GM18520 (cell line): ENCODE measurements around the gene SNX9.
"Not testable (repeated sequence)": the region's sequence is repeated elsewhere in the genome, so short reads cannot be mapped to it uniquely, and the experiment has no call there.

ENCODE experiments used
- ATAC-seq: cut with Tn5 transposase; IDR thresholded peaks from one replicate; pipeline ENCODE4 v1.9.1; 2021; ENCODE audit not compliant: unreplicated experiment

Gene SNX9

DNA sequence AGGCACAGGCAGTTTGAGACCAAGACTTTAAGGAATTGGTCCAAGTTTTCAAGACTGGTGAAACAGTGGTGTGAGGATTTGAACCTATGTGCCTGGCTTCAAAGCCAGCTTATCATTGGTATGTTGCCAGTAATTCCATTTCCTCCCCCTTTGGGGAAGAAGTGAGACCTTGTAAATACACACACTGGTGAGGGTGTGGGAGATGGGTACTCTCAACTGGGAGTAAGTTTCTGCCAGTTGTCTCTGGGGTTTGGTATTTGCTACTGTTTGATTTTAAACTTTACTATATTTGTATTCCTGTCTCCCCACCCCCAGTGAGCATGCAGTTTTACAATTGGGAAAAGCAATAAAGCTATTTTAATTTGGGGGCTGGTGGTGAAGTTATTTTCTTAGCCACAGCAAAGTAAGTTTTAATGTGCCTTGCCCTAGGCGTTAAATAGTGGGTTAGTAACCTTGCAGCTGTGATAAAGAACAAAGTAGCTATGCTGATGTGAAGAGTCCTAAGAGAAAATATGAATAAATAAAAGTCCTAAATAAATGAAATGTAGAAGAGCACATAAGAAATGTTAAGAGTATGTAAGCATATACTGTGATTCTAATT is 31.0 kb downstream of the SNX9 start:
- no peak for ATAC-seq

GRCh38 chr6:157855325-157855724 is 32.3 kb downstream of the SNX9 start:
- ATAC-seq = no peak

DNA sequence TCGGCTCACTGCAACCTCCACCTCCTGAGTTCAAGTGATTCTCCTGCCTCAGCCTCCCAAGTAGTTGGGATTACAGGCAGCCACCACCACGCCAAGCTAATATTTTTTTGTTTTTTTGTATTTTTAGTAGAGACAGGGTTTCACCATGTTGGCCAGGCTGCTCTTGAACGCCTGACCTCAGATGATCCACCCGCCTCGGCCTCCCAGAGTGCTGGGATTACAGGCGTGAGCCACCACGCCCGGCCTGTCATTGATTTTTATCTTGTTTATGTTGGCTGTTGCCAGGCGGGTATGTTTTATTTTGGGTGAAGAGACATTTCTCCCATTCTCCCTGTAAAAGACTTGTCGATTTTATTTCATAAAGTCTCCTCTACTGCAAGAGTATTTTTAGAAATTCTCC is 32.8 kb downstream of the SNX9 start:
- not testable (repeated sequence) for ATAC-seq

DNA sequence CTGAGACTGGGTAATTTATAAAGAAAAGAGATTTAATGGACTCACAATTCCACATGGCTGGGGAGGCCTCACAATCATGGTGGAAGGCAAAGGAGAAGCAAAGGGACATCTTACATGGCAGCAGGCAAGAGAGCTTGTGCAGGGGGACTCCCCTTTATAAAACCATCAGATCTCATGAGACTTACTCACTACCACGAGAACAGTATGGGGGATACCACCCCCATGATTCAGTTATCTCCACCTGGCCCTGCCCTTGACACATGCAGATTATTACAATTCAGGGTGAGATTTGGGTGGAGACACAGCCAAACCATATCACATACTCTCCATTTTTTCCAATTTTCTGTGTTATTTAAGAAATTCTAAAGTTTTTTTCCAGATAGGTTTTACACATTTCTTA is 35.6 kb downstream of the SNX9 start:
- not testable (repeated sequence) for ATAC-seq

DNA sequence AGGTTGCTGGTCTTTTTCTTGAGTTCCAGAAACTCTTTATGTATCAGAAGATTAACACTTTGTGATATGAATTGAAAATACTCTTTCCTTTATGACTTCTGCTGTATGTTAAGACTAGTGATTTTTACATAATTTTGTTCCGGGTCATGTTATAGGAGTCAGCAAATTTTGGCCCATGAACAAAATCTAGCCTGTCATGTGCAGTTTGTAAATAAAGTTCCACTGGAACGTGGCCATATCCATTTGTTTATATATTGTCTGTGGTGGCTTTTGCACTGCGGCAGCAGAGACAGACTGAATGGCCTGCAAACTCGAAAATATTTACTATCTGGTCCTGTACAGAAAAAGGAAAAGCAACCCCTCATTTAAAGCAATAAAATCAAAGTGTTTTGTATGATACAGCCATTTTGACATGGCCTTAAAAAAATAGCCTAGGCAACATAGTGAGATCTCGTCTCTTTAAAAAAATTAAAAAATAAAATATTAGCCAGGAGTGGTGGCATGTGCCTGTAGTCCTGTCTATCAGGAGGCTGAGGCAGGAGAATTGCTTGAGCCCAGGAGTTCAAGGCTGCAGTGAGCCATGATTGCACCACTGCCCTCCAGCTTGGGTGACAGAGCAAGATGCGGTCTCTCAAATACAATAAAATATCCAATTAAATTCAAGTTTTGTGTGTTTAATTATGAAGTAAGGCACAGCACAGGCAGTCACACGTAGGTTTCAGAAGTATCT is 36.9 kb downstream of the SNX9 start:
- no peak for ATAC-seq

GRCh38 chr6:157860505-157860991 is 37.5 kb downstream of the SNX9 start:
- no peak for ATAC-seq

GRCh38 chr6:157861184-157861583 is 38.1 kb downstream of the SNX9 start:
- ATAC-seq = no peak

GRCh38 chr6:157861814-157862213 is 38.8 kb downstream of the SNX9 start:
- ATAC-seq = no peak

DNA sequence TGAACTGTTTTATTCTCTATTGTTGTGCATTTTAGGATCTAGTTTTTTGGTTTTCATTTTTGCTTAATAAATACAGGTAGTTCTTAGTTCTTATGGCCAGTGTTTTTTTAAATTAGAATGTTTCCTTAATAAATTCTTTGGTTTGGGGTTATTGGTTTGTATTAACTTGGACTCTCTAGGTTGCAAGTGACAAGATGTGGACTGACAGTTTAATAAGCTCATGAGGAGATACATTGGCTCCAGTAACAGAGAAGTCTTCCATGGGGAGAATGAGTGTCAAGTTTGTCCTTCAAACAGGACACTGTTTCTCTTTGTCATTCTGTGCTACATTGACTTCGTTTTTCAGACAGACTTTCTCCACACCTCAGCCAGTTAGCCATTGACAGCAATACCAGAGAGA is 39.7 kb downstream of the SNX9 start:
- ATAC-seq = no peak

DNA sequence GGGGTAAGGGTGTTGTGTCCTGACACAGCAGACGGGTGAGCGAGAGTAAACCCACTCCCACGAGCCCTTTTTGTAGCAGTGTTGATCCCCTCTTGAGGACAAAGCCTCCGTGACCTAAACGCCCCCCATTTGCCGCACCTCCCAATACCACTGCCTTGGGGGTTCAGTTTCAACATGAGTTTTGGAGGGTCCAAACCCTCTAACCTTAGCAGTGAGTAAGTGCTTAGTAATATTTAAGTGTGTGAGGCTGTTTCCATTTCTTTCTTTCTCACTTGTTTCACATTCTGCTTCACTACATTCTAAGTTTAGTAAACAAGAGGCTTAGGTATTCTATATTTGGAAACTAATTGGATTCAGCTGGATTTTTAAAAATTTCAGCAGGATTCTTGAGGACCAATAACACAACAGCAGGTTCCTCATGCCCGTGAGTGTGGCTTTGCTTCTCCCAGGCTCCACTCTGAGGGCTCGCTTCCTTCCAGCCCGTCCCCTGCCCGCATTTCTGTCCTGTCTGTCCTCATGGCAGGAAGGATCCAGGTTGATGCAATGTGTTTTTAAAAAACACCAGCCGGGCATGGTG is 41.2 kb downstream of the SNX9 start:
- ATAC-seq = no peak

DNA sequence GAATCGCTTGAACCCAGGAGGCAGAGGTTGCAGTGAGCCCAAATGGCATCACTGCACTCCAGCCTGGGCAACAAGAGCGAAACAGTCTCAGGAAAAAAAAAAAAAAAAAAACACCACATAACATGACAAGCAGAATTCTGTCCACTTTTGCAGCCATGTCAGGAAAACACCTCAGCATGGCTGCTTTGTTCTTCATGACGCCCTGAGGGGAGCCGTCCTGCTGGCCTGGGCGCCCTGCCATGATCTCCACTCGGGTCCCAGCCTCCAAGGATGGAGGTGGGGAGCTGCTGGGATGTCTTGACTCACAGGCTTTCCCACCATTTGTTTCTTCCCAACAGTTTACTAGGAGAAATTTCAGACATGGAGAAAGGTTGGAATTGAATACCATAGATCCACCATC is 42.2 kb downstream of the SNX9 start:
- ATAC-seq = no peak

DNA sequence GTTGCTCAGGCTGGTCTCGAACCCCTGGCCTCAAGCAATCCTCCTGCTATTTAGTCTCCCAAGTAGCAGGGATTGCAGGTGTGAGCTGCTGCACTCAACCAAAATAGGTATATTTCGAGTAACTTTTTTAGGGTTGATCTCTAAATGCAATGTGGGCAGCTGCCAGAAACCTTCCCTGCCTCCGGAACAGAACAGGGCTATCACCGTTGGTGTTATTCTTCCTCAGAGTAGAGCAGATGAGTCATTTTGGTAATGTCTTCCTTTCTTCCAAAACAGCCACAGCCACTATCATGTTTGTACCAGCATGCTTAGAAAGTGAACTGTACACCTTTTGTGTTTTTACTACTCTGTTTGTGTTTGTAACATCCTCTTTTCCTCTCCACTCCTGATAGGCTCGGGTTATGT is 44.1 kb downstream of the SNX9 start:
- no peak for ATAC-seq

- ATAC-seq = no peak
Measured at GRCh38 chr6:157867981-157868380, 44.9 kb downstream of the SNX9 start.

DNA sequence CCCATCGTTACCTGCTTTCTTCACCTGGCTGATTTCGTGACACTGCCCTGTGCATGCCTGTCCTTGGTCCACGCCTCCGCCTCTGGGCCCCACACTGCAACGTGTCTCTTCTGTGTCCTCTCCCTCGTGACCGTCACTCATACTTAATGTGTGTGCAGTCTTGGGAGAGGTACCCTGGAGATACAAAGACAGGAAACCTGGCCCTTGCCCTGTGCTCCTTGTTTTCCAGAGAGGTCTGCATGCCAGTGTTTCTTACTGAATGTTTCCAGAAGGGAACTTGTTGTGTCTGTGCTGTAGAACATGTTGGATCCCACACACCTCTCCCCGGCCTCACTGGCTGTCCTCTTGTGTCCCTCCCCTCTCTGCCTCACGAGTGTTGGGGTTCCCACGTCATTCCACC is 45.8 kb downstream of the SNX9 start:
- ATAC-seq = no peak

DNA sequence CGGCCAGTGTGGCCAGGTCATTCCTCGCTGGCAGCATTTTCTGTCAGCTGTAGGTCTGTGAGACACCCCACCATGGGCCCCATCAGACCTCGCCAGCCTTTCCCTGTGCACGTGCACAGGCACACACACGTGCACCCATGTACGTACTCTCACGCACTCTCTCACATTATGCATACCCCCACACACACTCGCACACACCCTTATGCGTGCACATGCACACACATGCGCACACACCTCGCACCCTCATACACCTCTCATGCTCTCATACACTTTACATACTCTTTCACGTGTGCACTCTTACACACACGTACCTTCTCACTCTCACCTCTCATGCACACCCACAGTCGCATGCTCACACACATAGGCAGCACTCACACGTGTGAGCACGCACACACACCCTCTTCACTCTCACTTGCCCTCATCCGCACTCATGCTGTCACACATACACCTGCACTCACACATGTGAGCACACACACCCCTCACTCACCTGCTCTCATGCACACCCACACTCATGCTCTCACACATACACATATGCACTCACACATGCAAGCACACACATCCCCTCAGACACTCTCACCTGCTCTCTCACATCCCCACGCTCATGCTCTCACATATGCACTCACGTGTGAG is 46.7 kb downstream of the SNX9 start:
- no peak for ATAC-seq

DNA sequence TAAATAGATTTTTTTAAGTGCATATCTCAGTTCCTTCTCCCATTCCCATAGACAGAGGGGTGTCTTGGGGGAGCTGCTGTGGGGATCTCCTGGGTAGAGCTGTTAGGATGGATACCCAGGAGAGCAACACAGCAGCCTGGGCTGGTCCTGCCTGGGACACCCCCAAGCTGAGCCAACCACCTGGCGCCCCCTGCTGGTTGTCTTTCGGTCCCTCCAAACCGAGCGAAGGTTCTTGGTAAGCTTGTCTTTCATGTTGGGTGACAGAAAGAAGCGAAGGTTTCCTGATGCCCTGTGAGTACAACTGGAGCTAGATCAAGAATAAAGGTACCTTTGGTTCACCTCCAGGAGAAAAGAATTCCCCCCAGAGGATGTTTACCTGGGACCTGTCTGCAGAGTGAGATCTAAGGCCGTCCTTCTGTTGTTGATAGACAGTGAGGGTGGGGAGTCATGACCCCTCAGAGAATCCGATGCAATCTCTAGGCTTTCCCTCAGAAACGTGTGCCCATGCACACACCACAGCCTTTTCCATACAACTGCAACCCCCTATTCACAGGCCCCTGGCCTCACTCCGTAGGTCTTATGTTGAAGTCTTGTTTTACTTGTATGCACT is 50.8 kb downstream of the SNX9 start:
- ATAC-seq = no peak

DNA sequence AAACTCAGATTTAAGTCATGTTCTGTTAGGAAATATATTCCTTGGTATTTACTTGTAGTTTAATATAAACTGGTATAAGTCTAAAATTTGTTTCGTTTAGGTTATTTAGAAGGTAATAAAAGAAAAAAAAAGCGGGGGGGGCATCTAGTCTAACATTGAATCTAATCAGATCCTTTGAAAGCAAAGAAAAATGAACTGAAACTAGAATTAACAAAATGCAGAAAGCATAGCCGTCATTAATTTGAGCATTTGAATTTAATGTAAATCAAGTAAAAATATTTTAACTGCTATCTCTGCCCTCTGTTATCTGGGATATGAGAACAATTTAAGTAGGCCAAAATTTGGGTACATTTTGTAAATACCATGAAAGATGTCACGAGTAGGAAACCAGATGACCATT is 54.1 kb downstream of the SNX9 start:
- ATAC-seq = no peak

DNA sequence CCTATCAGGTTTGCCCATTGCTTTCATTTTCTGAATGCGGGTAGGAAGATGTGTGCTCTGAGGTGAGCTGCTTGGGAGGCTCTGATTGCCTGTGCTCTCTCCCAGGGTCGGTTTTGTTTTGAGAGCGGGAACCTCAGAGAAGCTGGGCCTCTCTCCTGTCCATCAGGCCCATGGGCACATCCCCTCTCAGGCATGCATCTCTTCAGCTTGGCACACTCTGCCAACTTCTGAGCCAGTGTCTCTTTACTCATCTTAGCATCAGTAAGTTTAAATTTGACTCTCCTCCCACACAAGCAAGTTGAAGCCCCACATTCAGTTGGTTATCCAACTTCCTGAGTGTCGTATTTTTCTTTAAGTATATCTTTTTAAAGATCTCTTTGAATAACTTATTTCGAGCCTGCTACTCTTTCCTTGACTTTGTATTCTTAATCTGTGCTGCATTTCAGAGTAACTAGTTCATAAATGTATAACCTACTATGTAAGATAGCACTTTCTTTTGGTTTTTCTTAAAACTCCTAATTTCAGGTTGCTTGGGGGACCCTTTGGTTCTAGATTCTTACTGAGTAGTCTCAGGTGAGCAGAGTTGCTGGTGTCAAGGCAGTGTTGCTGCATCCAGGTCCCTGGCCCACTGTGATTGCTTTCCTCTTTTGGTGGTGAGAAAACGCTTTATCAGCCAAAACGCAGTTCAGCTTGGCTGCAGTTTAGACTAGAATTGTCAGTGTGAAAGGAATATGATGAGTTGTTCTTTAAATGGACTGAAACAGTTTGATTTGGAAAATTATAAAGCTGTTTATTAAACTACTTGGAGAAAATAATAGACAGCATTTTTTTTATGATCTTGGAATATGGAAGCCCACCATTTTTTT is 54.8 kb downstream of the SNX9 start:
- no peak for ATAC-seq

- peak; percentile 90 for ATAC-seq
Measured at GRCh38 chr6:157879034-157879872, 56.2 kb downstream of the SNX9 start.

- peak; percentile 24 for ATAC-seq
Measured at GRCh38 chr6:157879873-157880254, 56.8 kb downstream of the SNX9 start.
